ENCODE data around the gene STRN.
A peak's percentile ranks its signal among the peaks of the same experiment; 100 is the strongest.
"Not testable (repeated sequence)": the region's sequence is repeated elsewhere in the genome, so short reads cannot be mapped to it uniquely, and the experiment has no call there.

Gene STRN, protein sequence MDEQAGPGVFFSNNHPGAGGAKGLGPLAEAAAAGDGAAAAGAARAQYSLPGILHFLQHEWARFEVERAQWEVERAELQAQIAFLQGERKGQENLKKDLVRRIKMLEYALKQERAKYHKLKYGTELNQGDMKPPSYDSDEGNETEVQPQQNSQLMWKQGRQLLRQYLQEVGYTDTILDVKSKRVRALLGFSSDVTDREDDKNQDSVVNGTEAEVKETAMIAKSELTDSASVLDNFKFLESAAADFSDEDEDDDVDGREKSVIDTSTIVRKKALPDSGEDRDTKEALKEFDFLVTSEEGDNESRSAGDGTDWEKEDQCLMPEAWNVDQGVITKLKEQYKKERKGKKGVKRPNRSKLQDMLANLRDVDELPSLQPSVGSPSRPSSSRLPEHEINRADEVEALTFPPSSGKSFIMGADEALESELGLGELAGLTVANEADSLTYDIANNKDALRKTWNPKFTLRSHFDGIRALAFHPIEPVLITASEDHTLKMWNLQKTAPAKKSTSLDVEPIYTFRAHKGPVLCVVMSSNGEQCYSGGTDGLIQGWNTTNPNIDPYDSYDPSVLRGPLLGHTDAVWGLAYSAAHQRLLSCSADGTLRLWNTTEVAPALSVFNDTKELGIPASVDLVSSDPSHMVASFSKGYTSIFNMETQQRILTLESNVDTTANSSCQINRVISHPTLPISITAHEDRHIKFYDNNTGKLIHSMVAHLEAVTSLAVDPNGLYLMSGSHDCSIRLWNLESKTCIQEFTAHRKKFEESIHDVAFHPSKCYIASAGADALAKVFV

DNA sequence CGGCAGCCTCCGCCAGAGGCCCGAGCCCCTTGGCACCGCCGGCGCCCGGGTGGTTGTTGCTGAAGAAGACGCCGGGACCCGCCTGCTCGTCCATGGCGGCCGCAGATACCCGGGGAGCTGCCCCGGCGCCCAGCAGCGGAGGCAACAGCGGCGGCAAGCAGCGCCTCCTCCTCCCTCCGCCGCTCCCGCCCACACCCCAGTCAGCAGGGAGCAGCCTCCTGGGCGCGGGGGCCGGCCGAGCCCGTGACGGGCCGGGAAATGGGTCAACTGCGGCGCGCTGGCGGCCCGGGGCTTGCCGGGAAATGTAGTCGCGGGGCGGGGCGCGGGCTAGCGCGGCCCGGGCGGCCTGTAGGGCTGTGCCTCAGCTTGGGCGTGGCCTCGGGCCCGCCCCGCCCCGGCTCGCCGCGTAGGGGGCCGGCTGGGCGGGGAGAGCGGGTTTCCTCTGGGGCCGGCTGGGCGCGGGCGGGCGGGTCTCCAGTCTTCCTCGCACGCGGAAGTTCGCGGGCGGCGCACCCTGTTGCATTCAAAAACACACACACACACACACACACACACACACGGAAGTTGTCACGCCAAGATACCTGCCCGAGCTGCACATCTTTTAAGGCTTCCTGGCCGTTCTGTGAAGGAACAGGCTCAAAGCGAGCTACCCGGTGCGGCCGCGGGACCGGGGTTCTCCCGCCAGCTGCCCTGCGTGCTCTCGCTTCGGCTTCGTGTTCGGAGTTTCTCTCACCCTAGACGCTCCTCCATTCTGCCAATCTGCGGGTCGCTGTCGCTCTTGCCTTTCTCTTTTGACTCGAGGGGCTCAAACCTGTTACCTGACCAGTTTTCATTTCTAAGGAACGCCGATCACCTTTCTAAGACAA is at the start of gene STRN:
Gene STRN (minus strand): TSS at position 167 of the 866 bp plus-strand sequence. CDS start 73 bp downstream, at position 94.
- peak within 1 kb of the TSS; percentile 97 for H3K4me3 ChIP-seq (ENCODE audit: low read depth, low read length)
- peak; percentile 98 for DNase-seq (ENCODE audit: low read depth)
- TF ChIP-seq, protein P1, sequence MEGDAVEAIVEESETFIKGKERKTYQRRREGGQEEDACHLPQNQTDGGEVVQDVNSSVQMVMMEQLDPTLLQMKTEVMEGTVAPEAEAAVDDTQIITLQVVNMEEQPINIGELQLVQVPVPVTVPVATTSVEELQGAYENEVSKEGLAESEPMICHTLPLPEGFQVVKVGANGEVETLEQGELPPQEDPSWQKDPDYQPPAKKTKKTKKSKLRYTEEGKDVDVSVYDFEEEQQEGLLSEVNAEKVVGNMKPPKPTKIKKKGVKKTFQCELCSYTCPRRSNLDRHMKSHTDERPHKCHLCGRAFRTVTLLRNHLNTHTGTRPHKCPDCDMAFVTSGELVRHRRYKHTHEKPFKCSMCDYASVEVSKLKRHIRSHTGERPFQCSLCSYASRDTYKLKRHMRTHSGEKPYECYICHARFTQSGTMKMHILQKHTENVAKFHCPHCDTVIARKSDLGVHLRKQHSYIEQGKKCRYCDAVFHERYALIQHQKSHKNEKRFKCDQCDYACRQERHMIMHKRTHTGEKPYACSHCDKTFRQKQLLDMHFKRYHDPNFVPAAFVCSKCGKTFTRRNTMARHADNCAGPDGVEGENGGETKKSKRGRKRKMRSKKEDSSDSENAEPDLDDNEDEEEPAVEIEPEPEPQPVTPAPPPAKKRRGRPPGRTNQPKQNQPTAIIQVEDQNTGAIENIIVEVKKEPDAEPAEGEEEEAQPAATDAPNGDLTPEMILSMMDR (IDR thresholded peaks at IDR 0.05; ENCODE audit: insufficient read depth, low read depth, low read length, missing control alignments), result no peak

DNA sequence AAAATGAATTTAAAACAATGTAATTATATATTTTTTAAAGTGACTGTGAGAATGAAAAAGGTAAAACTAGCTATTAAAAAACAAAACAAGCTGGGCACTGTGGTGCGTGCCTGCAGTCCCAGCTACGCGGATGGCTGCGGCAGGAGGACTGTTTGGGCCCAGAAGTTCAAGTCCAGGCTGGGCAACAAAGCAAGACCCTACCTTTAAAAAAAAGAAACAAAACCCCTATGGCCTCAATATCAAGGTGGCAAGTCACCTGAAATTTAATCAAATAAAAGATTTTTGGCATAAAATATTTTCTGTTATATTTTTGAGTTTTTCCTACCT is 46.9 kb upstream of the STRN start:
- H3K4me3 ChIP-seq (ENCODE audit: low read depth, low read length), result no peak overlapping the region
- DNase-seq (ENCODE audit: low read depth), result no peak
- TF ChIP-seq, protein P1 (IDR thresholded peaks at IDR 0.05; ENCODE audit: insufficient read depth, low read depth, low read length, missing control alignments), result no peak

DNA sequence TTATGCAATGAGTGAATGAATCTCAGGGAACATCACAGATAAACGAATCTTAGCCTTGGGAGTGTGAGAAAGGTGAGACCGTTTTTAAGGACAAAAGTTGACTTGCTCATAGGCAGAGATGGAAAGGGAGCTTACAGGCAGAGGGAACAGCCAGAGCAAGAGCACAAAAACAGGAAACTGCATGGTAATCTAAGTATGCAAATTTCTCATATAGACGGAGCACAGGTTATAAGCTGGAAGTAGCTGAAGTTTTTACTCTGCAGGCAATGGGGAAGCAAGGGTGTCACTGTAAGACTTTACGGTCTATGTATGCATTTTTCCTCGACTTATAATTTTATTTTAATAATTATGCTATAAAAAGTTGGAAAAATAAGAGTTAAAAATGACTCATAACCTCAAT is 44.8 kb upstream of the STRN start:
- no peak overlapping the region for H3K4me3 ChIP-seq (ENCODE audit: low read depth, low read length)
- TF ChIP-seq, protein P1 (IDR thresholded peaks at IDR 0.05; ENCODE audit: insufficient read depth, low read depth, low read length, missing control alignments), result no peak
- DNase-seq (ENCODE audit: low read depth), result peak; percentile 5

DNA sequence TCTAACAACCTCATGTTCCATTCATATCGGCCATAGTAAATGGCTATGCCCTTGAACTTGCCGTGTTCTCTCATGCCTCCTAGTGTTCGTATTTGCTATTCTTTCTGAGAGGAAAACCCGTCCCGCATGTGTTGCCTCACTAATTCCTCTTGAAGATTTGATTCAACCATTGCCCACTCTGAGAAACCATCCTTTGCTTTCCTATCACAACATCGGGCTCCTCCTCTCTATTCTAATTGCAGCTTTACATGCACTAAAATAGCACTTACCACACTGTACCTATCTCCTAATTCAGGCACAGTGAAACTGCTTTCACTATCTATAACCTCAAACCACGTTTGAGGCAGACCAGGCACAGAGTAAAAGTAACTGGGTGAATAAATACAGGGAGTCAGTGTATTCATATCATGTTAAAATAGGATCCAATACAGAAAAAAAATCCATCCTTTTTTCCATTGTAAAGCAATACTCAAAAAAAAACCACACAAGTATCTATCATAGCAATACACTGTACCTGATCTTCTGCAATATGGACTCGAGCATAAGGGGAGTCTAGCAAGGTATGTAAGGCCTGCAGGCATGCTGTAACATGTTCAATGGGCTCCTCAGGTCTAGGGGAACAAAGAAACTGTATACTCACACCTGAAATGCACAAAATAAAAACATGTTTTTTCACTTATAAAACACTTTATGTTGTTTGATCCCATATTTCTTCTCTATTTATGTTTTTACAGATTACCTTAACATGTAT is 39.0 kb upstream of the STRN start:
- TF ChIP-seq, protein P1 (IDR thresholded peaks at IDR 0.05; ENCODE audit: insufficient read depth, low read depth, low read length, missing control alignments), result peak; percentile 21
- H3K4me3 ChIP-seq (ENCODE audit: low read depth, low read length), result no peak overlapping the region
- peak; percentile 62 for DNase-seq (ENCODE audit: low read depth)

DNA sequence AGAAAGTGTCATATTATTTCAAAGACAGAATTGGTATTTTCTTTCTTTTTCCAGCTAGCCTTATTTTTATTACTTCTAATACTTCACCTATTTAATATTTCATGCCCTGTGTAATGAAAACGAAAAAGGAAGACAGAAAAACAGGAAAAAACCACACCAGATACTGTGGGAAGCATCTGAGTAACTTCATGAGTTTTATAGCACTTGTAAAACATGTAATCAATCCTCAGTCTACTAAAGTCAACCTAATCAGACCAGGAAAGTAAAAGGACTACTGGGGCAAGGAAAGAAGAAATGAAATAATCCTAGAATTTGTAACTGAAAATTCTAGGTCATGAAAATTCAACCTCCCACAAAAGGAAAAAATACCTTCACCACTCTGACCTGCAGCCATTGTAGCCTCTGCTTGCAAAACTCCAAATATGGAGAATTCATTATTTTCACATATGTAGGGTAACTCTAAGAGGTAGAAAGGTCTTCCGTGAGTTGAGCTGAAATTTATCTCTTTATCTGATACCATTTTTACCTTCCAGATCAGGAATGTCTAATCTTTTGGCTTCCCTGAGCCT is 34.7 kb upstream of the STRN start:
- H3K4me3 ChIP-seq (ENCODE audit: low read depth, low read length), result no peak overlapping the region
- DNase-seq (ENCODE audit: low read depth), result no peak
- TF ChIP-seq, protein P1 (IDR thresholded peaks at IDR 0.05; ENCODE audit: insufficient read depth, low read depth, low read length, missing control alignments), result no peak

DNA sequence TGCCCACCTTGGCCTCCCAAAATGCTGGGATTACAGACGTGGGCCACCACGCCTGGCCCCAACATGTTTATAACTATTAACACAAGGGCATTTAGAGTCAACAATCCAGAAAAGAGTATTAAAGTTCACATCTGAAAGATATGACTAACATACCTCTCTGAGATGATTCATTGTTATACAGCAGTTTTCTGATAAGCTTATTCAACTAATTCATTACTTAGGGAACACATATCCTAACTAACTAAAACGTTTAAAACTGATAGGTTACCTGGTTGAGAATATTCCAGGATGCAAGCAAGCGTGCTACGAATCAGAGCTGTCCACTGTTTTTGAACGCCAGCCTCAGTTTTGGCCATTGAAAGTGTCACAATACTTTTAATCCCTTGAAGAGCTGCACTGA is 34.0 kb upstream of the STRN start:
- H3K4me3 ChIP-seq (ENCODE audit: low read depth, low read length), result no peak overlapping the region
- no peak for DNase-seq (ENCODE audit: low read depth)

DNA sequence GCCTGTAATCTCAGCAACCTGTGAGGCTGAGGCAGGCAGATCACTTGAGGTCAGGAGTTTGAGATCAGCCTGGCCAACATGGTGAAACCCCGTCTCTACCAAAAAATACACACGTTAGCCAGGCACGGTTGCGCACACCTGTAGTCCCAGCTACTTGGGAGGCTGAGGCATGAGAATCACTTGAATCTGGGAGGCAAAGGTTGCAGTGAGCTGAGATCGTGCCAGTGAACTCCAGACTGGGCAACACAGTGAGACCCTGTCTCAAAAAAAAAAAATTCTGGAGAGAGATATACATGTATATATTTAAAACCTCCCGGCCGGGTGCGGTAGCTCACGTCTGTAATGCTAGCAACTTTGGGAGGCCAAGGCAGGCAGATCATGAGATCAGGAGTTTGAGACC is 33.1 kb upstream of the STRN start:
- not testable (repeated sequence) for DNase-seq (ENCODE audit: low read depth); H3K4me3 ChIP-seq (ENCODE audit: low read depth, low read length)

More for the DNA sequence above, 34.0 kb upstream of the STRN start:
- TF ChIP-seq, protein P1 (IDR thresholded peaks at IDR 0.05; ENCODE audit: insufficient read depth, low read depth, low read length, missing control alignments), result no peak
